GM12872 (cell line): ENCODE results near the gene NKD1.

Source experiments
- CTCF ChIP-seq: IDR thresholded peaks from 3 replicates; pipeline ENCODE4 v1.5.1; 2011; ENCODE audit warnings: low read depth, mild to moderate bottlenecking, low read length, moderate library complexity; ENCODE audit not compliant: insufficient read depth

Gene NKD1

GRCh38 chr16:50641818-50642187 lies 93.6 kb downstream of the NKD1 start:
- TF ChIP-seq CTCF: no peak

GRCh38 chr16:50642349-50642748 lies 94.2 kb downstream of the NKD1 start:
- TF ChIP-seq CTCF: no peak

- no peak for TF ChIP-seq CTCF
Observed at GRCh38 chr16:50643192-50643591, 95.0 kb downstream of the NKD1 start.

GRCh38 chr16:50644245-50644644 lies 96.0 kb downstream of the NKD1 start:
- no peak for TF ChIP-seq CTCF

GRCh38 chr16:50644729-50645128 lies 96.5 kb downstream of the NKD1 start:
- peak; percentile 55 for TF ChIP-seq CTCF

GRCh38 chr16:50645563-50646220 lies 97.5 kb downstream of the NKD1 start:
- TF ChIP-seq CTCF: no peak

- TF ChIP-seq CTCF: no peak
Observed at GRCh38 chr16:50646345-50646744, 98.1 kb downstream of the NKD1 start.
